Gastrocnemius medialis (tissue), 4 donors: ENCODE measurements around the gene SLC17A9.

ENCODE experiments used
- POLR2A ChIP-seq, 2 donors: fragments of 450-650 bp; IDR thresholded peaks; one replicate each; pipeline ENCODE4 v1.6.1; 2017; ENCODE audit warnings: antibody characterized with exemption in 2 of 2, mild to moderate bottlenecking in 2 of 2, moderate library complexity in 2 of 2
- TF ChIP-seq, protein P1 (sequence below), 5 experiments: fragments of 450-650 bp in 3 of 5; fragments of 200-600 bp in 2 of 5; sonication (generic) in 2 of 5; IDR thresholded peaks in 4 of 5; conservative IDR thresholded peaks in 1 of 5; 1 replicate in 4 of 5; 2 replicates in 1 of 5; pipeline ENCODE4 v1.5.1; 2016 to 2019; ENCODE audit warnings: antibody characterized with exemption in 5 of 5, mild to moderate bottlenecking in 3 of 5, moderate library complexity in 3 of 5

DNA sequence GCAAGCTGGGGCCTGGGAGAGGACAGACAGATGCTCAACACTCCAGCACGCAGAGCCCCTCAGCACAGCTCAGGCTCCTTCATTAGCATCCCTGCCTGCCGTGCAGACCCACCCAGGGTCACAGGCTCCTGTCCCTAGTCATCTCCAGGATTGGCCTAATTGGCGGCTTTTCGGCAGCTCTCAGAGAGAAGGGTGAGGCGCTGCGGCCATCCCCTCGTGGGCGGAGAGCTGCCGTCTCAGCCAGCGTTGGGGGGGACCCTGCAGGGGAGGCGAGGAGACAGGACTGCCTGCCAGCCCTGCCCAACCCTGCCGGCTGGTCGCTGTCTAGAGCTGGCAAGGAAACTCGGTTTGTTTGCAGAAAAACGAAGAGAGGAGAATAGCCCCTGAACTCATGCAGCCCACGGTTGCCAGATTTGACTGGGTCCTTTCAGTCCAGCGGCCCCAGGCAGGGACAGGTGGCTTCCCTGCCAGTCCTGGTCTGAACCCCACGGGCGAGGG, 27.4 kb downstream of the SLC17A9 start:
- TF ChIP-seq, protein P1, sequence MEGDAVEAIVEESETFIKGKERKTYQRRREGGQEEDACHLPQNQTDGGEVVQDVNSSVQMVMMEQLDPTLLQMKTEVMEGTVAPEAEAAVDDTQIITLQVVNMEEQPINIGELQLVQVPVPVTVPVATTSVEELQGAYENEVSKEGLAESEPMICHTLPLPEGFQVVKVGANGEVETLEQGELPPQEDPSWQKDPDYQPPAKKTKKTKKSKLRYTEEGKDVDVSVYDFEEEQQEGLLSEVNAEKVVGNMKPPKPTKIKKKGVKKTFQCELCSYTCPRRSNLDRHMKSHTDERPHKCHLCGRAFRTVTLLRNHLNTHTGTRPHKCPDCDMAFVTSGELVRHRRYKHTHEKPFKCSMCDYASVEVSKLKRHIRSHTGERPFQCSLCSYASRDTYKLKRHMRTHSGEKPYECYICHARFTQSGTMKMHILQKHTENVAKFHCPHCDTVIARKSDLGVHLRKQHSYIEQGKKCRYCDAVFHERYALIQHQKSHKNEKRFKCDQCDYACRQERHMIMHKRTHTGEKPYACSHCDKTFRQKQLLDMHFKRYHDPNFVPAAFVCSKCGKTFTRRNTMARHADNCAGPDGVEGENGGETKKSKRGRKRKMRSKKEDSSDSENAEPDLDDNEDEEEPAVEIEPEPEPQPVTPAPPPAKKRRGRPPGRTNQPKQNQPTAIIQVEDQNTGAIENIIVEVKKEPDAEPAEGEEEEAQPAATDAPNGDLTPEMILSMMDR (IDR thresholded peaks at IDR 0.05 in 4 of 5, conservative IDR thresholded peaks at IDR 0.05 in 1 of 5), result no peak
- TF ChIP-seq POLR2A (IDR thresholded peaks at IDR 0.05), result no peak
